Measurements from ENCODE around the gene CAGE1. TPM values are rescaled to one million over a fixed set of nuclear protein-coding genes. Genes with fewer than 3 reads are reported as not detected.
"Not testable (repeated sequence)": the region's sequence is repeated elsewhere in the genome, so short reads cannot be mapped to it uniquely, and the experiment has no call there.

CAGE1 gene
- total and polyA plus RNA-seq, 2 experiments from 2014 or later = 0.17 TPM; not detected in 1

DNA sequence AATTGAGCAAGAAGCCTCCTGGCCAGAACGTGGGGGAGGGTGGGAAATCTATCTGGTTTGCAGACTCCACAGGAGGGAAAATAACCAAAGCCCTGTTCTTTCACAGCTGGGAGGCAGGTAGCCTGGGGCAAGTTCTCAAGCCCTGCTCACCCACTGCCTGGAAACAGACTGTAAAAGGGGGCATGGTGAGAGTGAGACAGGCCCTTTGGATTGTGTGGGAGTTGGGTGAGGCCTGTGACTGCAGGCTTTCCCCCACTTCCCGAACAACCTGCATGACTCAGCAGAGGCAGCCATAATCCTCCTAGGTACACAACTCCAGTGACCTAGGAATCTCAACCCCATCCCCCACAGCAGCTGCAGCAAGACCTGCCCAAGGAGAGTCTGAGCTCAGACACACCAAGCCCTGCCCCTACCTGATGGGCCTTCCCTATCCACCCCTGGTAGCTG lies 42.0 kb downstream of the CAGE1 start:
- peak; percentile 42 for DNase-seq (ENCODE audit: low spot score)
- H3K27ac ChIP-seq = peak overlapping the region; percentile 23
- H4K20me1 ChIP-seq (ENCODE audit: insufficient read depth, poor library complexity, severe bottlenecking); H3K4me3 ChIP-seq; H2AFZ ChIP-seq; H3K79me2 ChIP-seq; H3K27me3 ChIP-seq; H3K36me3 ChIP-seq (replicated peaks; ENCODE audit: insufficient read depth, low read depth); H3K9me2 ChIP-seq (replicated peaks; ENCODE audit: insufficient read depth); H3K4me1 ChIP-seq (ENCODE audit: insufficient read depth); H3K9me3 ChIP-seq (ENCODE audit: low read depth); H3K4me2 ChIP-seq: not testable (repeated sequence)
- 8% methylated on average over 2 of the region's 2 CpGs for WGBS (ENCODE audit: low lambda C conversion rate, missing lambda C conversion rate)

DNA sequence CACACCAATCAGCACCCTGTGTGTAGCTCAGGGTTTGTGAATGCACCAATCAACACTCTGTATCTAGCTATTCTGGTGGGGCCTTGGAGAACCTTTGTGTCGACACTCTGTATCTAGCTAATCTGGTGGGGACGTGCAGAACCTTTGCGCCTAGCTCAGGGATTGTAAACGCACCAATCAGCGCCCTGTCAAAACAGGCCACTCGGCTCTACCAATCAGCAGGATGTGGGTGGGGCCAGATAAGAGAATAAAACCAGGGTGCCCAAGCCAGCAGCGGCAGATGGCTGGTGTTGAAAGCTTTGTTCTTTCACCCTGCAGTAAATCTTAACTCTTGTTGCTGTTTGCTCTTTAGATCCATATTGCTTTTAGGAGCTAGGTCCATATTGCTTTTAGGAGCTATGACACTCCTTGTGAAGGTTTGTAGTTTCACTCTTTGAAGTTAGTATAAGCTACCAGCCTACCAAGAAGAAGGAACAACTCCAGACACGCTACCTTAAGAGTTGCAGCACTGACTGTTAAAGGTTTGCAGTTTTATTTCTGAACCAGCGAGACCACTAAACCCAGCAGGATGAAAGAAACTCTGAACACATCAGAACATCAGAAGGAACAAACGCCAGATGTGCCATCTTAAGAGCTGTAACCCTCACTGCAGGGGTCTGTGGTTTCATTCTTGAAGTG lies 44.6 kb downstream of the CAGE1 start:
- H3K27me3 ChIP-seq; H3K79me2 ChIP-seq; H3K36me3 ChIP-seq (replicated peaks; ENCODE audit: insufficient read depth, low read depth); H3K4me2 ChIP-seq; H2AFZ ChIP-seq; H3K4me3 ChIP-seq; H3K4me1 ChIP-seq (ENCODE audit: insufficient read depth); H4K20me1 ChIP-seq (ENCODE audit: insufficient read depth, poor library complexity, severe bottlenecking); H3K9me3 ChIP-seq (ENCODE audit: low read depth); H3K9me2 ChIP-seq (replicated peaks; ENCODE audit: insufficient read depth); DNase-seq (ENCODE audit: low spot score); H3K27ac ChIP-seq: not testable (repeated sequence)
- WGBS (ENCODE audit: low lambda C conversion rate, missing lambda C conversion rate) = 84% methylated on average over 10 of the region's 10 CpGs

DNA sequence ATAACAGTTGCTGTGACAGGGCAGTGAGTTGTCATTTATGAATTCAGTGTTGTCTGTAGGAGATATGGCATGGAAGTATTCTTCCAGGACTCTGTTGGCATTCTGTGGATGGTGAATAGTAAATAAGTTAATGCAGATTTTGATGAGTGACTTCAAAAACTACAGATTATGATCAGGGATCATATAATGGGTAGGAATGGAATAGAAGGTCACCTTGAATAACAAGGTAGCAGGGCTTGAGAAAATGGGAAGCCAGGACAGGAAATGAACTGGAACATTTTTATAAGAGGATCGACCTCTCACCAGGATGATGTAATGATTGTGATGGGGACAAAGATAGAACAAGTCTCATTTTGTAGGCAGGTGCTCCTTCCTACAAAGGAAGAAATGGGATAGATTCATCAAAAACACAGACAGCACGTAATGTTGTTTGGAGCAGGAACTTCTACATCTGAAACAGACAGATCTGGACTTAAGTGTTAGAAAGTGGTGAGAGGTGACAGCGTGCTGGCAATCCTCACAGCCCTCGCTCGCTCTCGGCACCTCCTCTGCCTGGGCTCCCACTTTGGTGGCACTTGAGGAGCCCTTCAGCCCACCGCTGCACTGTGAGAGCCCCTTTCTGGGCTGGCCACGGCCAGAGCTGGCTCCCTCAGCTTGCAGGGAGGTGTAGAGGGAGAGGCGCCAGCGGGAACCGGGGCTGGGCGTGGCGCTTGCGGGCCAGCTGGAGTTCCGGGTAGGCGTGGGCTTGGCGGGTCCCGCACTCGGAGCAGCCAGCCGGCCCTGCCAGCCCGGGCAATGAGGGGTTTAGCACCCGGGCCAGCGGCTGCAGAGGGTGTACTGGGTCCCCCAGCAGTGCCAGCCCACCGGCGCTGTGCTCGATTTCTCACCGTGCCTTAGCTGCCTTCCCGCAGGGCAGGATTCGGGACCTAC lies 45.7 kb downstream of the CAGE1 start:
- Histone ChIP-seq H4K20me1 (ENCODE audit: insufficient read depth, poor library complexity, severe bottlenecking) (no peaks in the 10 kb centered on the region), H3K4me1 (ENCODE audit: insufficient read depth) (no peaks in the 10 kb centered on the region), H3K79me2 (no peaks in the 10 kb centered on the region), H3K36me3 (replicated peaks; ENCODE audit: insufficient read depth, low read depth) (no peaks in the 10 kb centered on the region), H3K4me3 (no peak overlapping the region), H3K9me2 (replicated peaks; ENCODE audit: insufficient read depth) (no peaks in the 10 kb centered on the region), H2AFZ (no peak overlapping the region), H3K4me2 (no peak overlapping the region), H3K27ac (no peak overlapping the region), H3K9me3 (ENCODE audit: low read depth) (no peaks in the 10 kb centered on the region), H3K27me3 (no peaks in the 10 kb centered on the region)
- WGBS (ENCODE audit: low lambda C conversion rate, missing lambda C conversion rate) = 97% methylated on average over 28 of the region's 29 CpGs
- TF ChIP-seq, protein P1, sequence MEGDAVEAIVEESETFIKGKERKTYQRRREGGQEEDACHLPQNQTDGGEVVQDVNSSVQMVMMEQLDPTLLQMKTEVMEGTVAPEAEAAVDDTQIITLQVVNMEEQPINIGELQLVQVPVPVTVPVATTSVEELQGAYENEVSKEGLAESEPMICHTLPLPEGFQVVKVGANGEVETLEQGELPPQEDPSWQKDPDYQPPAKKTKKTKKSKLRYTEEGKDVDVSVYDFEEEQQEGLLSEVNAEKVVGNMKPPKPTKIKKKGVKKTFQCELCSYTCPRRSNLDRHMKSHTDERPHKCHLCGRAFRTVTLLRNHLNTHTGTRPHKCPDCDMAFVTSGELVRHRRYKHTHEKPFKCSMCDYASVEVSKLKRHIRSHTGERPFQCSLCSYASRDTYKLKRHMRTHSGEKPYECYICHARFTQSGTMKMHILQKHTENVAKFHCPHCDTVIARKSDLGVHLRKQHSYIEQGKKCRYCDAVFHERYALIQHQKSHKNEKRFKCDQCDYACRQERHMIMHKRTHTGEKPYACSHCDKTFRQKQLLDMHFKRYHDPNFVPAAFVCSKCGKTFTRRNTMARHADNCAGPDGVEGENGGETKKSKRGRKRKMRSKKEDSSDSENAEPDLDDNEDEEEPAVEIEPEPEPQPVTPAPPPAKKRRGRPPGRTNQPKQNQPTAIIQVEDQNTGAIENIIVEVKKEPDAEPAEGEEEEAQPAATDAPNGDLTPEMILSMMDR (IDR thresholded peaks at IDR 0.05; ENCODE audit: poor library complexity) = no peak
- TF ChIP-seq EZH2phosphoT487 (IDR thresholded peaks at IDR 0.05; ENCODE audit: low read depth, severe bottlenecking, unreplicated experiment) = no peak
- TF ChIP-seq EZH2 (IDR thresholded peaks at IDR 0.05; ENCODE audit: borderline replicate concordance) = no peak
- DNase-seq (ENCODE audit: low spot score) = no peak

DNA sequence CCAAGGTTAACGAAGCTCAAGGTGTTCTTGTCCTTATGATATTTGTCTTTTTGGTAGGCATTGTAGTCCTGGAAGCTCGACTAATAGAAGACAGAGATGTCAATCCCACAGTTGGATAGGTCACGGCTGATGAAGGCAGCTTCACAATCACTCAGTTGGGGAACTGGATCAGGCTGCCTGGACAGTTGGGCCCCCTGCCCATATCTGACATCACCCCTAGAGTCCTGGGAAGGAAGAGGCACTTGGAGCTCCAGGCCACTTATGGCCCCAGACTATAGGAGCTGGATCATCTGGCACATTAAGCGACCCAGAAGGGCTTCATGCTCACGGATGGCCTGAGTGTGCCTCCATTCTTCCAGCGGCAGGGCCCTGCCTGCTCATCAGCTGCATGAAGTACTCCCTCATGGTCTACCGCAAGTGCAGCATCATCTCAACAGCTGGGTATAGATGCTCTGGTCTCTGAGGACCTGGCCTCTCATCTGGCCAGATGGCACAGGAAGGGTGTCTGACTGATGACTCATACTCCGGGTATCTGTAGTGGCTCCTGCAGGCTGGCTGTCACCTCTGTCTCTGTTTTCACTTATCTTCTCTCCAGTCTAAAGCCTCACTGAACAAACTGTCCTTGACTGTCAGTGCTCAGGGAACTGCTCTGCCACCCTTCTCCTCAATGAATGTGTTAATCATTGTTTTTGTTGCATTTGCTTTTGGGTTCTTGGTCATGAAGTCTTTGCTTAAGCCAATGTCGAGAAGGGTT lies 47.4 kb downstream of the CAGE1 start:
- DNase-seq (ENCODE audit: low spot score) = peak; percentile 51
- H3K9me3 ChIP-seq (ENCODE audit: low read depth) = no peaks in the 10 kb centered on the region
- no peaks in the 10 kb centered on the region for H3K4me1 ChIP-seq (ENCODE audit: insufficient read depth)
- TF ChIP-seq EZH2 (IDR thresholded peaks at IDR 0.05; ENCODE audit: borderline replicate concordance) = no peak
- TF ChIP-seq, protein P1 (IDR thresholded peaks at IDR 0.05; ENCODE audit: poor library complexity) = no peak
- no peak for TF ChIP-seq EZH2phosphoT487 (IDR thresholded peaks at IDR 0.05; ENCODE audit: low read depth, severe bottlenecking, unreplicated experiment)
- no peaks in the 10 kb centered on the region for H3K9me2 ChIP-seq (replicated peaks; ENCODE audit: insufficient read depth)
- no peaks in the 10 kb centered on the region for H4K20me1 ChIP-seq (ENCODE audit: insufficient read depth, poor library complexity, severe bottlenecking)
- no peaks in the 10 kb centered on the region for H3K27me3 ChIP-seq
- H3K4me2 ChIP-seq = no peak overlapping the region
- H3K4me3 ChIP-seq = no peak overlapping the region
- no peak overlapping the region for H2AFZ ChIP-seq
- 82% methylated on average over 9 of the region's 9 CpGs for WGBS (ENCODE audit: low lambda C conversion rate, missing lambda C conversion rate)
- no peaks in the 10 kb centered on the region for H3K79me2 ChIP-seq
- peak overlapping the region; percentile 9 for H3K27ac ChIP-seq
- no peaks in the 10 kb centered on the region for H3K36me3 ChIP-seq (replicated peaks; ENCODE audit: insufficient read depth, low read depth)

Data from hepatocyte (in vitro differentiated cells).